HEK293T (cell line): ENCODE data around the gene GRK7.
"Not testable (repeated sequence)": the region's sequence is repeated elsewhere in the genome, so short reads cannot be mapped to it uniquely, and the experiment has no call there.

Source experiments
- CTCF ChIA-PET: fragments of 350-600 bp; formaldehyde crosslinking; extraction: SDS; loops from one replicate; lab custom pipeline; 2021; ENCODE audit warnings: antibody characterized with exemption, inconsistent platforms; lab: Yijun Ruan, JAX
- POLR2A ChIA-PET: fragments of 350-600 bp; formaldehyde crosslinking; extraction: SDS; loops from one replicate; lab custom pipeline; 2020; ENCODE audit warnings: antibody characterized with exemption, inconsistent platforms; lab: Yijun Ruan, JAX
- DNase-seq: peaks from one replicate; pipeline ENCODE4 v3.0.0; 2012; ENCODE audit warnings: mixed read lengths; ENCODE audit errors: extremely low spot score
- ARNT ChIP-seq: fragments of 450-650 bp; IDR thresholded peaks from 2 replicates; pipeline ENCODE4 v1.6.1; 2017; ENCODE audit warnings: mild to moderate bottlenecking
- BHLHE40 ChIP-seq: fragments of 450-650 bp; IDR thresholded peaks from 2 replicates; pipeline ENCODE4 v1.6.1; 2016; ENCODE audit warnings: mild to moderate bottlenecking, moderate library complexity, borderline replicate concordance
- CTBP1 ChIP-seq: fragments of 450-650 bp; IDR thresholded peaks from 2 replicates; pipeline ENCODE4 v1.6.1; 2016; ENCODE audit warnings: borderline replicate concordance
- ELF4 ChIP-seq: fragments of 450-650 bp; IDR thresholded peaks from 2 replicates; pipeline ENCODE4 v1.6.1; 2017; ENCODE audit warnings: antibody characterized with exemption
- FOXA1 ChIP-seq: fragments of 450-650 bp; IDR thresholded peaks from 2 replicates; pipeline ENCODE4 v1.6.1; 2016; ENCODE audit warnings: mild to moderate bottlenecking
- FOXK2 ChIP-seq: fragments of 450-650 bp; IDR thresholded peaks from 2 replicates; pipeline ENCODE4 v1.6.1; 2016; ENCODE audit warnings: mild to moderate bottlenecking
- FOXM1 ChIP-seq: fragments of 450-650 bp; IDR thresholded peaks from 2 replicates; pipeline ENCODE4 v1.6.1; 2017; ENCODE audit warnings: mild to moderate bottlenecking, borderline replicate concordance
- HDGF ChIP-seq: fragments of 450-650 bp; IDR thresholded peaks from 2 replicates; pipeline ENCODE4 v1.6.1; 2017; ENCODE audit warnings: antibody characterized with exemption, borderline replicate concordance
- L3MBTL2 ChIP-seq: fragments of 450-650 bp; conservative IDR thresholded peaks from 2 replicates; pipeline ENCODE4 v1.6.1; 2016; ENCODE audit warnings: mild to moderate bottlenecking
- LEF1 ChIP-seq: fragments of 450-650 bp; IDR thresholded peaks from 2 replicates; pipeline ENCODE4 v1.6.1; 2017; ENCODE audit warnings: mild to moderate bottlenecking, borderline replicate concordance
- NFRKB ChIP-seq: fragments of 450-650 bp; IDR thresholded peaks from 2 replicates; pipeline ENCODE4 v1.6.1; 2016; ENCODE audit warnings: mild to moderate bottlenecking, moderate library complexity
- SP1 ChIP-seq: fragments of 450-650 bp; IDR thresholded peaks from 2 replicates; pipeline ENCODE4 v1.6.1; 2017
- SUZ12 ChIP-seq: fragments of 450-650 bp; IDR thresholded peaks from 2 replicates; pipeline ENCODE4 v1.6.1; 2016; ENCODE audit warnings: mild to moderate bottlenecking
- TARDBP ChIP-seq: fragments of 450-650 bp; IDR thresholded peaks from 2 replicates; pipeline ENCODE4 v1.6.1; 2016
- ZNF384 ChIP-seq: fragments of 450-650 bp; IDR thresholded peaks from 2 replicates; pipeline ENCODE4 v1.6.1; 2016
- TF ChIP-seq, protein P1 (sequence below): fragments of 450-650 bp; IDR thresholded peaks from 2 replicates; pipeline ENCODE4 v1.6.1; 2016

The GRK7 gene

DNA sequence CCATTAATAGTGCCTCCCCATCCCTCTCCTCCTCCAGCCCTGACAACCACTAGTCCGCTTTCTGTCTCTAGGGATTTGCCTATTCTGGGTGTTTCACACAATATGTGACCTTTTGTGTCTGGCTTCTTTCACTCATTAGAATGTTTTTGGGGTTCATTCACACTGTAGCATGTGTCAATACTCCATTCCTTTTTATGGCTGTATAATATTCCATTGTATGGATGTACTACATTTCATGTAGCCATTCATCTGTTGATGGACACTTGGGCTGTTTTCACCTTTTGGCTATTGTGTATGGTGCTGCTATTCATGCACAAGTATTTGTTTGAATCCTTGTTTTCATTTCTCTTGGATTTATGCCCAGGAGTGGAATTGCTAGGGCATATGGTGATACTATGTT, 16.5 kb downstream of the GRK7 start:
- TF ChIP-seq SUZ12 (no peak), LEF1 (no peak), HDGF (no peak), FOXK2 (no peak), BHLHE40 (no peak), TARDBP (no peak), ELF4 (no peak), SP1 (no peak), NFRKB (no peak), L3MBTL2 (no peak)
- TF ChIP-seq, protein P1, sequence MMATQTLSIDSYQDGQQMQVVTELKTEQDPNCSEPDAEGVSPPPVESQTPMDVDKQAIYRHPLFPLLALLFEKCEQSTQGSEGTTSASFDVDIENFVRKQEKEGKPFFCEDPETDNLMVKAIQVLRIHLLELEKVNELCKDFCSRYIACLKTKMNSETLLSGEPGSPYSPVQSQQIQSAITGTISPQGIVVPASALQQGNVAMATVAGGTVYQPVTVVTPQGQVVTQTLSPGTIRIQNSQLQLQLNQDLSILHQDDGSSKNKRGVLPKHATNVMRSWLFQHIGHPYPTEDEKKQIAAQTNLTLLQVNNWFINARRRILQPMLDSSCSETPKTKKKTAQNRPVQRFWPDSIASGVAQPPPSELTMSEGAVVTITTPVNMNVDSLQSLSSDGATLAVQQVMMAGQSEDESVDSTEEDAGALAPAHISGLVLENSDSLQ = no peak
- DNase-seq = no peak
- ChIA-PET CTCF (no interaction called here), POLR2A (no interaction called here)

DNA sequence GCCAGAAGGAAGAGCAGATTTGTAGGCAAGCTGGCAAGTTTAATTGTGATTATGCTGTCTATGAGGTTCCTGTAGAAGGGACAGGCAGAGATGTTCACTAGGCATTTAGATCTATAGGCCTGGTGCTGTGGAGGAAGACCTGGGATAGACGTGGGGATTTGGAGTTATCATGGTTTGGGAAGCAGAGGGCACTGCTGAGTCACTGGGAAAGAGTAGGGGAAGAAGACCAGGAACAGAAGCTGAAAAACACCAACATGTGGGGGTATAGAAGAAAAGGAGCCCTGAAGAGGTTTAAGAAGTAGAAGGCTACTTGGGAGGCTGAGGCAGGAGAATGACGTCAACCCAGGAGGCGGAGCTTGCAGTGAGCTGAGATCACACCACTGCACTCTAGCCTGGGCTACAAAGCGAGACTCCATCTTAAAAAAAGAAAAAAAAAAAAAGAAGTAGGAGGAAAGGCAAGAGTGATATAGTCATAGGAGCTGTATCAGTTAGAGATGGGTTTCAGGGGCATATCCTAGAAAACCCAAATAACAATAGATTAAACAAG, 19.3 kb downstream of the GRK7 start:
- DNase-seq = no peak
- TF ChIP-seq ARNT = no peak
- no peak for TF ChIP-seq L3MBTL2
- CTCF ChIA-PET = interaction anchor here (0.6 kb wide), 1 partner anchor 146 kb away, joined by 5 read pairs; no protein-coding TSS in a partner anchor
- POLR2A ChIA-PET = no interaction called here

DNA sequence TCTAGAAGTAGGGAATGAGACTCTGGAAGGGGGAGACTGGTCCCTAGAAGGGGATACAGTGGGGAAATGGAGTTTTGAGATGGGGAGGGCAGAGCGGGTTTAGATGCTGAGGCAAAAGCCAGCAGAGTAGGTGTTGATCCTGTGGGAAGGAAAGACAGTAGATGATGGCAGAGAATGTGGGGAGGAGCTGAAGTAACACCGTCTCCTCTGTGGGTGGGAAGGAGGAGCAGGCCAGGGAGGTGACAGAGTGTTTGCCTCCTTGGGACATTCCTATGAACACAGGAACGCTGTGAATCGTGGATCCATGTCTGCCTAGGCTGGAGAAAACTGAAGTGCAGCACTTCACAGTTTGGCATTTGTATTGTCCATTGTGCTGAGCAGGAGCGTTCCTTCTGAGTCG, 20.4 kb downstream of the GRK7 start:
- TF ChIP-seq CTBP1 (no peak), FOXK2 (no peak), FOXM1 (no peak)
- TF ChIP-seq, protein P1 = no peak
- POLR2A ChIA-PET = no interaction called here
- CTCF ChIA-PET = no interaction called here
- no peak for DNase-seq

DNA sequence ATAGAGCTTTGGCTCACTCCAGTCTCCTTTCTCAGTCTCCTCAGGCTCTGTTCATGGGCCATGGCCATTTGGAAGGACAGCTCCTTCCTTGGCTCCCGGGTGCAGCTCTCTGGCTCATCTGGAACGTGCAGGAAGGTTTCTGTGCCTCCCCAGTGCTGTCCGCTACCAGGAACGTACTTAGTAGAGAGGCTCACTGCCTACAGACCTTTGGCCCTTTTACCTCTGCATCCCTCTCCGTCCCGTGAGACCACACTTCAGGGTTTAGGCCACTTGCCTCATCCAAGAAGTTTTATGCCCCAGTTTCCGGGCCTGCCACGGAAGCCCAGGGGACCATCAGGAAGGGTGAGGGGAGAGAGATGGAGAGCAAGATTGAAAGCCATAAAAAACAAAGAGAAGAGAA, 20.9 kb downstream of the GRK7 start:
- CTCF ChIA-PET = no interaction called here
- DNase-seq = no peak
- TF ChIP-seq SUZ12 = no peak
- TF ChIP-seq ZNF384 = no peak
- POLR2A ChIA-PET = no interaction called here

DNA sequence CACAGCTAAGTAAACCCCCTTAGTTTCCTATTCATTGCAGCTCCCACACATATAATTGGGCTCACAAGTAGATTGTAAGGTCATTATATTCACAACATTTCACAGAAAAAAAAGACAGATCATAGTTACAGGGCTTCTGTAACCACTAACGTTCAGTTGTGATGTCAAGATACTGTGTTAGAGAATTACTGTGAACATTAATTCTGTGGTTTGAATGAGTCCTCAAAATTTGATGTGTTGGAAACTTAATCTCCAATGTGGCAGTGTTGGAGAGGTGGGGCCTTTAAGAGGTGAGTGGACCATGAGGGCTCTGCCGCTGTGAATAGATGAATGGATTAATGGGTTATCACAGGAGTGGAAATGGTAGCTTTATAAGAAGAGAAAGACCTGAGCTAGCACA, 21.3 kb downstream of the GRK7 start:
- POLR2A ChIA-PET = no interaction called here
- TF ChIP-seq FOXK2 (no peak), NFRKB (no peak), HDGF (no peak), FOXM1 (no peak), ZNF384 (no peak), ELF4 (no peak), FOXA1 (no peak), L3MBTL2 (no peak), LEF1 (no peak)
- DNase-seq = no peak
- CTCF ChIA-PET = no interaction called here

DNA sequence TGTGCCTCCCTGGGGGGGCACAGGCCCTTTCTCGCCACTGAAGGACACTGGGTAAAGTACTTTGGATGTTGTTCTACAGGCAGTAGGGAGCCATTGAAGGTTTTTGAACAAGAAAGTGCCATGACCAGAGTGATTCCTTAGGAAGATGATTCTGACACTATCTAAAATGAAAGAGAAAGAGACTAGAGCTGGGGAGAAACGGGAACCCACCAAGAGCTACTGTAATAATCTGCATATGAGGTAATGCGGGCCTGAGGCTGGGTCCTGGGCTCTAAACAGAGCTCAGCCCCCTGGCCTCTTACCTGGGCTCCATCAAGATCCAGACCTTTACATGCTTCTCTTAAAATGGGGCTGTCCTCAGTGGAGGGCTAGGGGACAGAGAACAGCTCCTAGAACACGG, 24.9 kb downstream of the GRK7 start:
- CTCF ChIA-PET = no interaction called here
- POLR2A ChIA-PET = interaction anchor here (1.1 kb wide), 1 partner anchor 87 kb away, joined by 4 read pairs; no protein-coding TSS in a partner anchor

DNA sequence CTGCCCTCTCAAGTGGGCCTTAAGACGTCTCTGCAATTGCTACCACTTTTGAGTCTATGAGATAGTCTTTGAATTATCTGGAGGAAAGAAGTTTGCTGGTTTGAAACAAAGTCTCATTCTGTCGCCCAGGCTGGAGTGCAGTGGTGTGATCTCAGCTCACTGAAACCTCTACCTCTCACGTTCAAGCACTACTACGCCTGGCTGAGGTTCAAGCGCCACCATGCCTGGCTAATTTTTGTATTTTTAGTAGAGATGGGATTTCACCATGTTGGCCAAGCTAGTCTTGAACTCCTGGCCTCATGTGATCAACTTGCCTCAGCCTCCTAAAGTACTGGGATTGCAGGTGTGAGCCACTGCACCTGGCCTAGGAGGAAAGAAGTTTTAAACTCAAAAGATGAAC, 25.5 kb downstream of the GRK7 start:
- POLR2A ChIA-PET = interaction anchor here (1.1 kb wide), 1 partner anchor 87 kb away, joined by 4 read pairs; no protein-coding TSS in a partner anchor
- CTCF ChIA-PET, DNase-seq: not testable (repeated sequence)

More for the DNA sequence above, 24.9 kb downstream of the GRK7 start:
- DNase-seq = no peak
- TF ChIP-seq ELF4 (no peak), ARNT (no peak), SUZ12 (no peak), FOXA1 (no peak), NFRKB (no peak), L3MBTL2 (no peak), FOXK2 (no peak), LEF1 (no peak), ZNF384 (no peak), BHLHE40 (no peak), FOXM1 (no peak), TARDBP (no peak), CTBP1 (no peak), SP1 (no peak), HDGF (no peak)
- TF ChIP-seq, protein P1 = no peak

DNA sequence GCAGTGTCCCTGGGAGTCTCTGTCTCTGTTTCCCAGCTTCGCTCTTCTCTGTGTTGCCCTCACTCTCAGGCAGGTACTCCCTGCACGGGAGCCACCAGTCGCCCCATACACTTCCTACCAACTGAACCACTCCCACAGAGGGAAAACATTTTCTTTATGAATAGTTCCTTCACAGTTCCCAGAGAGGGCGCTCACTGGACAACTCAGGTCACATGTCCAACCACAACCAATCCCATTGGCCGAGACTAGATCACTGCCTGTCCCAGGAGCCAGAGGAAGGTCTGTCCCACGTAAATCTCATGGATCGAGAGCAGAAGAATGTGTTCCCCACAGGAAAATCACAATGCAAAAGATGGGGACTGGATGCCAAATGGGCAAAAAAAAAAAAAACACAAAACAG, 26.1 kb downstream of the GRK7 start:
- DNase-seq = peak; percentile 44
- TF ChIP-seq ARNT (no peak), FOXA1 (no peak), FOXK2 (no peak), ZNF384 (no peak), TARDBP (no peak), BHLHE40 (no peak), SUZ12 (no peak), FOXM1 (no peak)
- CTCF ChIA-PET = no interaction called here
- POLR2A ChIA-PET = no interaction called here
